GM19468 (cell line): ENCODE measurements around the gene EPB41L4A.

Source experiments
- ATAC-seq: cut with Tn5 transposase; IDR thresholded peaks from one replicate; pipeline ENCODE4 v1.9.1; 2021; ENCODE audit warnings: mild to moderate bottlenecking, moderate library complexity, moderate number of reproducible peaks; ENCODE audit not compliant: unreplicated experiment; ENCODE audit errors: extremely low read depth

EPB41L4A gene

DNA sequence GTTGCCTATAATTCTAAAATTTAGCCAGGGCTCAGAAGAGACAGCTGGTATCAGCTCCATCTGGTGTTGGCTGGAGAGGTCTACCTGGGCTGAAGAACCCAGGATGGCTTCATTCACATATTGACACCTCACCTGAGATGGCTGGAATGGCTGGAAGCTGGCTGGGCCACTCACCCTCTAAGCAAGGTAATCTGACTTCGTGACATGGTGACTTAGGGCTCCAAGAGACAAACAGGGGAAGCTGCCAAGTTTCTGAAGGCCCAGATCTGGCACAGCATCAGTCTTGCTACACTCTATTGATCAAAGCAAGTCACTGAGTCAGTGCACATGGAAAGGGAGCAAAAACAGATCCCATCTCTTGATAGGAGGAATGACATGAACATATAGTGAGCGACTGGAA, 102.3 kb downstream of the EPB41L4A start:
- no peak for ATAC-seq

DNA sequence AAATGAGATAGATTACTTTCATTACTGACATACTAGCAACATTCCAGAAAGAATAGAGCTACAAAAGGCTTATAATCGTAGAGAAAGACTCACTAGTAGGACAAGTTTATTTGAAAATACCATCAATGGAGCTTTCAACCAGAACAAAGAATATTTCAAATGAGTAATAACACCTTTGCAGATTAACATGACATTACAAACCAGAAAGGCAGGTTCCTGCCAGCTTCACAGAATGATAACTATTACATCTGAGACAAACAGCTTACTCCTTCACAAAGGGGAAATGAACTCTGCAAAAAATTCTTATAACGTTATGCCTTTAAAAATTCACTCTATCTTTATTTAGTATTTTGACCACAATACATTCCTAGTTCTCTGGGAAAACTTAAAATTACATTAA, 103.1 kb downstream of the EPB41L4A start:
- no peak for ATAC-seq

DNA sequence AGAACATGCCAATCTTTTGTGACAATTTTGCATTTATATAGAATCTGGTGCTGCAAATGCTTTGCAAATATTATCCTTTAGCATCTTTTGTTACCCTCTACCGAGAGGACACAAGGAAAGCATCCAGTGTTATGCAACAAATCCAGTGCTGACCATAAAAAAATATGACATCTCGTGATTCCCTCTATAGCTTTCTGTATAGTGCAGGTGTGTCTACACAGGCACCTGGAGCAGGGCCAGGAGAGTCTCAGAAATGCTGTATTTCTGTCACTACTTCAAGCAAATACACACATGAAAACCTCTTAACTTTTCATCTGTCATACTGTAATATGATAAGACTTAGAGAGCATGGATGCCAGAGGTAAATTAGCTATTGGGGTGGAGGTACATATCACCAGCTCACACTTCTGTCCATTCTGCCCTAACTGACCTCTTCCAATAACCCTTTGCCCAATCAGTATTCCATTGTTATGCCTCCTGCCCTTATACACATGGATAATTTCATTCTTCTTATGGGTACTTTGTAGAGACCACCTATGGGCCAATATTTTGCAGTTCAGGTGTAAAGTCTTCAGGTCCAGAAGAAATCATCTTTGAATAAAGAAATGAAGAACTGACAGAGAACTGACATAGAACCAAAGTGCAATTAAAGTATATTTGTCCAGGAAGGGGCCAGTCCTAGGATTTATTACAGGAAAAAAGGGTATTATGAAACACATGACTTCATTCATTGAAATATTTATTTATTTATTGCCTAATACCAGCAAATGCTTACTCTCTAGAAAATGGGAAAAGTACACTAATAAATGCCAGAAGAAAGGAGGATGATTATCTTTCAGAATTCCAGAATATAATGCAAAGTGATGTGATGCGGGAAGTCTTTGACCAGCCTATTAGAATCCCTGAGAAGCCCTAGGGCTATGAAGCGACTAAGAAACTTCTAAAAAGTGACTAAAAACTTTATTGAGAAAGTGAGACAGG, 106.5 kb downstream of the EPB41L4A start:
- no peak for ATAC-seq

DNA sequence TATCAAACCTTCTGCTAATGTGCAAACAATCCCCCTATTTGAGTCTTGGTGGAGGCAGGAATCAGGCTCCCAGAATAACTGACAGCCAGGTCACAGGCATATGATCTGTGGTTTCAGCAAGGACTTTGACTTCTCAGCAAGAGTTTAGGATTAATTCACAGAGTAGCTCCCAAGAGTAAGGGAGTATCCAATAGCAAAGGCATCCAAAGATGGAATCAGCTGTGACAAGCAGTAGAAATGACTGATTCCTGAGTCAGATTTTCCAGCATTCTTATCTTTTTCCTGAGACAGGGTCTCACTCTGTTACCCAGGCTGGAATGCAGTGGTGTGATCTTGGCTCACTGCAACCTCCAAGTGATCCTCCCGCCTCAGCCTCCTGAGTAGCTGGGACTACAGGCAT, 108.3 kb downstream of the EPB41L4A start:
- ATAC-seq, result no peak

DNA sequence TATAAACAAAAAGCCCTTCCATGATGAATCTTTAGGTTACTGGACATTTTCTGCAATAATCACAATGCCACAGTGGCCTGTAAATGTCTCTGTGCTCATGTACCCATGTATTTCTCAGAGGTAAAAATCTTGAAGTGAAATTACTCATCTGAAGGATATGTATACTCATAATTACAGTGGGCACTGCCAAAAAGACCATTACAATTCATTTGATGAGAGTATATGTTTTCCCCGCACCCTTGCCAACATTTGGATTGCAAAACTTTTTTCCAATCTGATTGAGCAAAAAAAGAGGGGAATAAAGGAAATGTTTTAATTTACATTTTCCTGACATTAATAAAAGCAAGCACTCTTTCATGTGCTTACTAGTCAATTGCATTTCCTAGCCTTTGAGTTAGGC, 110.5 kb downstream of the EPB41L4A start:
- no peak for ATAC-seq

DNA sequence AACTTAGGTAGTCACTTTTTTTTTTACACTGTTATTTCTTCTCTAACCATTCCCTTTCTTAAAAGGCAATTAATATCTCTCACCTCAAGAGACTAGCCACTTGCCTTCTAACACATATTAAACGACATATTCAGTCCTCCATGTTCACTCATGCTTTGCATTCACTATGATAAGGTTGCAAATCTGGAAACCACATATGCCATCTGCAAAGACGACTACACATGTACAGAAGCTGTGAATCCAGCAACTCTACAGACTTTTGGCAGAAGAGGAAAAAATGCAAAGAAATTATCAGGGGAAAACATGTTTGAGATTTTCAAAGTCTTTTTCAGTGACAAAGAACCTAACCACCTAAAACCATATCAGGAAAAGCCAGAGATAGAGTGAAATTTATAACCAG, 112.1 kb downstream of the EPB41L4A start:
- ATAC-seq, result no peak

DNA sequence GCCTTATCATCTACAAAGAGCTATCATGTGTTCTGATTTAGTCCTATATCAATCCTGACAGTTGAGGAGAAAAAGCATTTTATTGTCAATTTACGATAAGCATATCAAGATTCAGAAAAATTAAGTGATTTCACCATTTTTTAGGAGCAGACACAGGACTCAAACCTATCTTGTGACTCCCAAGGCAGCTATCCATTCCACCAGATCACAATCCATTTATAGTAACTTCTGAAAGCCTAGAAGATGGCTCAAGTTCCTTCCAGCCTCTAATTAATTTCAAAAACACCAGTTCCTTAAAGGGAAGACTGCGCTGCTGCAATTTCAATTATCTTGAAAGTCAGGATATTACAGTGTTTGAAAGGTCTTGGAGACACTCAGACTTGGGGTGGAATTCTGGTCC, 114.3 kb downstream of the EPB41L4A start:
- ATAC-seq, result no peak

DNA sequence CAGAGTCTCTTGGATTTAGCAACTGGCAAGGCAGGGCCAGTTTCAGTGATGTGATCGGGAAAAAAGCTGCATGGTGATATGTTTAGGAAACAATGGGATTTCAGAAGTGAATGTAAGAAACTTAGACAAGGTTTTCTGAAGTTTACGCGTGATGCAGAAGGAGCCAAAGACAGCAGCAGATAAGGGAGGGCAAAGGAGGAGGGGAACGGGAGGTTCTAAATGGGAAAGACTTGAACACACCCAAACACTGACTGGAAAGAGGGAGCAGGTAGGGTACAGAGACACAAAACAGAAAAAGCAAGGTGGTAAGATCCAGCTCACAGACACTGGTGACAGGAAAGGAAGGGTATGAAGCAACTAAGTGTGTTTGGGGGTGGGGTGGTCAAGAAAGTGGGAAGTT, 115.4 kb downstream of the EPB41L4A start:
- ATAC-seq, result no peak

DNA sequence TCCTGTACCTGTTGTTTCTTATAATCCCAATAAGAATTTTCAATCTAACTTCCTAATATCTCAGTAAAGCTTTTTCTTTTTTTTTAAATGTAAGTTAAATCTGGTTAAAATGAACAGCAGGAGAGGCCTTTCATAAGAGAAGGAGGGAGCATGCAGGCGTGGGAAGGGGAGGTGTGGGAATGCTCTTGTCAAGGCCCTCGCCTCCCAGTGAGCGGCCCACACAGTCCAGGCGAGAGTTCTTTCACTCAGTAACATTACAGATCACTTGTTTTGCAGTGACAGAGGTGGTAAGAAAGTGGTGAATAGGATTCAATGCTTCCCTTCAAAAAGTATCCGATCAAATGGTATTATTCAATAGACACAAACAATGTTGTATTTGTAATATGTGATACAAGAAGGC, 125.0 kb downstream of the EPB41L4A start:
- no peak for ATAC-seq

DNA sequence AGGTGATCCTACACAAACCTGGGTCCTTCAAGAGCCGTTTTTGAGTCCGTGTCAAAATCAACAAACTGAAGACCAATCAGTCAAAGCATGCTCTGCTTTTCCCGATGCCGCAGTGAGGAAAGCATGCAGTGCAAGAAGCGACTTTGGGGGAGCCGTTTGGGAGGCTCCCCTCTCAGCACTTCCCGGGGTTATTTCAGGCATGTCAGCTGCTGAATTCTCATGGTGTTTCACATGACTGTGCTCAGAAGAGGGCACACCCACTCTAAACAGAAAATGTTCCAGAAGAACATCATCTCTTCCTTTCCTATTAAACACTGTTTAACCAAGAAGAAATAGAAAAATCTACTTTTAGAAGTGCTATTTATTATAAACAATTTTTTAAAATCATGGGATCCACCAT, 125.5 kb downstream of the EPB41L4A start:
- no peak for ATAC-seq

DNA sequence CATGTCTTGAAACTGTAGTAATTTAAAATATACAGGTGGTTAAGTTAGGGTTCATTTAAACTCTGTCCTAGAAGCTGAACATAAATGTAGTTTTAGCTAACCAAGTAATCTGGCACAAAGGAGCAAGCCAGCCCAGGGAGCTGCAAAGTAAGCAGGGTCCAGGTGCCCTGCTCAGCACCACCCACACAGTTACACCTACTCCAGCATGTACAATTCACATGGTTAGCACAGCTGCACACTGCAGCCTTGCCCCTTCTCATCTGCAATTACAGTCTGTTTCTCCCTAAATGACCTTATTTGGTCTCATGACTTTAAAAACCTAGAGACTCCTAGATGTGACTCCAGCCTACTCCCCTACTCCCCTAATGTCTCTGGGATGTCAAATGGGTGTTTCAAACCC, 128.4 kb downstream of the EPB41L4A start:
- ATAC-seq, result no peak

DNA sequence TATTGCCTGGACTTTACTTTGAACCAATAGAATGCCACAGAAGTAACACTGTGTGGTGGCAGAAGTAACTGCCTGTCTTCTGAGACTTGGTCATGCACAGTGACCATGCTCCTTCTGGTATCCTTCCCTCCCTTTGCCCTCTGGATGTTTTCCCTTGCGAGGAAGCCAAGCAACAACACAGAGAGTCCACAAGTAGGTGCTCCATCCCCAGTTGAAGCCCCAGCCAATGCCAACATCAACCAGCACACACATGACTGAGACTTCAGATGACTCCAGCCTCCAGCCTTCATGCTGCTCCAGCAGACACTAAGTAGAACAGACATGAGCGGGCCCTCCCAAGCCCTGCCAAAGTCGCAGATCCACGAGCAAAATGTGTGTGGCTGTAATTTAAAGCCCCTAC, 129.6 kb downstream of the EPB41L4A start:
- no peak for ATAC-seq

DNA sequence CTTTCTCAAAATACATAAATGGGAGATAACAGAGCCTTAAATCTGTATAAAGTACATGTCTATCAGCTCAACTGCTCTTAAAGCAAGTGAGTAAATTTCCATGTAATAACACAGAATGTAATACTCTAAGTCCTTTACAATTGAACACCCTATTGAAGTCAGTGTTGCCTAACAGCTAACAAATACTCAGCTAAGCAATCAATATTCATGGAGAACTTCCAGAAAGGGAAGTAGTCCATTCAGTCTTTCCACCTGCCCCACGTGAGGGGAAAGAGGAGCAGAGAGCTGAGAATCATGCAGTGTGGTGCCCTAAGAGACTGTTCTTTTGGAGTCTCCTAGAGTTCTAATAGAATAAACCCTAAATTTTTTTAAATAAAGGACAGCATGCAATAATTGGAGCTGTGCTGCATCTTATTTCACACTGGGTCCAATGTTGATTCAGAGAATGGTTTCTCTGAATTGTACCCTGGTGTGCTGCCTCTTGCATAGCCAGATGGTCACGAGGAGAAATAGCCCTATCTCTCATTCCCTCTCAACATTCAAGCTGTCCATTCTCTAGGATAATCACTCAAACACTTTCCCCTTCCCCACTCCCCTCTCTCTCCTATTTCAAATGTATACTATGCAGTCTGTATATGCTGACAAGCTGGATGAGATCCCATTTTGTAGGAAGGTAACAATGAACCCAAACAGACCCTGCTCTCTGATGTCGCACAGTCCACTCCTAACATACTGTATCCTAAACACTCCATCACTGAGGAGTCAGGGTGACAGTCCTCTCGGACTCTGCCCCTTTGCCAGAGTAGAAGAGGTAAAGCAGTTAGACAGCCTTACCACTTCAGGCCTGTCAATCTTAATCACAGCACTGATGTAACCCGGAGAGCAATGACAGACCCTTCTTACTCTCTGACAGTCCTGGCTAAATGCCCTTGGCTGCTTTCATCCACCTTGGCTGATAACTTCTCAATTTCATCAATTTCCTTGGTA, 134.8 kb downstream of the EPB41L4A start:
- ATAC-seq, result no peak

DNA sequence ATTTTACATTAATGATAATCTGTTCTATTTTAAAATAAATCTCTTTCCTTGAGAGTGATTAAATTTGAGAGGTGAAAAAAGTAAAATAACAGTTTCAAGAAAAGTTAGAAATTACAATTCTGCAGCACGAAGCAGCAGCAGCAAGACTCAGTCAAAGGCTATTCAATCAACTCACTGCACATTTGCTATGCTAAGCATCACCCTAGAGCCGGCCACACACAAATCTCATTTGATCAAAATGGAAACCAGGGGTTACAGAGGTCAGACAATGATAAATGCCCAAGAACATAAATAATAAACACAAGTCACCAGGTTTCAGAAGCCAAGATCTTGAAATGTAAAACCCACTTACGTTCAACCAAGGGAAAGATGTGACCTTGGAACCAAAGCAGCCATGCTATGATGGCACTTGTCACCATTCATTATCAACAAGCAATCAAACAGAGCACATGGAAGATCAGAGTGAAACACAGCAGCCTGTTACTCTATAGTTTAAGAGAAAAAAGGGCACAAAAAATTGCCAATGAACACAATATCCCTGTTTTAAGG, 136.0 kb downstream of the EPB41L4A start:
- ATAC-seq, result no peak

DNA sequence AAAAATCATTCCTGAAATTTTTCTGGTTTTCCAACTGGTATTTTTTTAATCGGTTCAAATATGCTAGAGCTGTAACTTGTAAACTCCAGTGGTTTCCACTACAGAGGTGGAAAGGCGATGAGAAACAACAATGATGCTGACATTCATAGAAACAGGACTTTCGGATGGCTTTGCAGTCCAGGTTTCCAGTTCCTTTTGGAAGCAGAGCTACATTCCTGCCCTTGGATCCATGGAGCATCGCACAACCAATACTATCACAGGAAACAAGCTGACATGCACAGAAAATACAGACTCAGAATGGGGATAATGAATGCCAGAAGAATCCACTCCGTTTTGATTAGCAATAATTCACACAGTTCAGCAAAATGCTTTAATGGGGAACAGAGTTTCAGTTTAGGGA, 140.0 kb downstream of the EPB41L4A start:
- no peak for ATAC-seq

DNA sequence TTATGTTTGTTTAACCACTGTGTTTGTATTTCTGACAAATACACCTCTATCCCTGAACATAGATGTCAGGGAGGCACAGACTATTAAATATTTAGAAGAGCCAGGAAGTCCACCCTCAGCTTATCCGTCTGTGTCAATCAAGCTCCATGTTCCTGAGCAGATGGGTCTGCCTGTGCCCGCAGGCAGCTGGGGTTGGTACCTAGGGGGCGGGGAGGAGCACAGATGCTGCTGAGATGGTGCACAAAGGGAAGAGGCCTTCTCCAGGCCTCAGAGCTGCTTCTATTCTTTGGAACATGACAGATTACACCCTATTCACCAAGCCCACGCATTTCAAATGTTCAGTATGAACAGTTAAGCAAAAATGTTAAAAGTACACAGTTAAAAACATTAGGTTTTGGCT, 142.1 kb downstream of the EPB41L4A start:
- ATAC-seq, result no peak

DNA sequence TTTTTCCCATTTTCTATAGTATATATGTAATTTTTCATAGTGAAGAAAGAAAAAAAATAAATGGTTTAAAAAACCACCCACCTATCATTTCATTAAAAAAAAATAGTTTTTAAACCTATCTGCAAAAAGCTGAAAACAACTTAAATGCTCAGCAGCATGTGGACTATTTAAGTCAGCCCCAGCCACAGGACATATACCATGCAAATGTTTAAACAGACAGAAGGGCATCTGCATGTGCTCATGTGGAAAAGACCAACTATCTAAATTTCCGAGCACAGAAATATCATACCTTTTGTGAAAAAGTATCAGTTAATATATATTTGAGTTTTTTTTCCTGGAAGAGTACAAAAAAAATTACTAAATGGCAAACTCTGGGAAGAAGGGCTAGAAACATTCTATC, 143.4 kb downstream of the EPB41L4A start:
- no peak for ATAC-seq

DNA sequence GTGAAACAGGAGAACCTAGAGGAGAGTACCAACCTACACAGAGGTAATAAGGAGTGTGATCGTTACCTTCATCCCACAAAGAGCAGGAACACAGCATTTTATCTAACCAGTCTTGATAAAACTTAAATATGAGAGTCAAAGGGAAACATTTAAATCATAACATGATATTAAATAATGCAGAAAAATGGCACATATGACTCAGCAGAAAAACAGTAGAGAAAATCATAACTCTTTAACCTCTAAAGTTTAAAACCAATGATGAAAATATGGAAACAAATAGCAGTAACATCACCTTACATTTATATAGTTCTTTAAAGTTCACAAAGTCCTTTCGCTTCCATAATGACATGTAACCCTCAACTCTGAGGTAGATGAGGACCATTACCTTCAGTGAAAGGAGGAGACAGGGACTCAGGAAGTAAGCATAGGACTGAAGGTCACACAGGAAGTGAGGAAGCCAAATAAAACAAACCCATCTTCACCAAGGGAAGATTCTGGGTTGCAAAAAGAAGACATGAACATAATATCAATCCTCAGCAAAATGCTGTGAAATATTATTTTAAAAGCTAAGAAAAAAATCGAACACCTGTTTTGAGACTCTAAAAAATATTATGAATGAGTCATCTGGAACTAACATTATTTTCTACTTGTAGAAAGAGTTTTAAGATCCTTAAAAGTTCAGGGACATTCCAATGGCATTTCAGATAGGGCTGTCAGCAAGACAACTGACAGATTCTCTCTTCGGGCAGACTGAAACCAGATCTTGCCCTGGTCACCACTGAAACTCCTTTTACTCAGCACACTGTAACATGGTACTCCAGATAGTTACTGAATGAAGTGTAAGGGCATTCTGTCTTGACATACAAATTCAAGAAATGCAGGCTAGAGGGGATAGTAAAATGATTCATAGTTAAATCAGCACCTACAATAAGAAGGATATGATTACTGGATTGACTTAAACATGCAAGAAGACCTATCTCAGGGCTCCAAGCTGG, 148.5 kb downstream of the EPB41L4A start:
- no peak for ATAC-seq

DNA sequence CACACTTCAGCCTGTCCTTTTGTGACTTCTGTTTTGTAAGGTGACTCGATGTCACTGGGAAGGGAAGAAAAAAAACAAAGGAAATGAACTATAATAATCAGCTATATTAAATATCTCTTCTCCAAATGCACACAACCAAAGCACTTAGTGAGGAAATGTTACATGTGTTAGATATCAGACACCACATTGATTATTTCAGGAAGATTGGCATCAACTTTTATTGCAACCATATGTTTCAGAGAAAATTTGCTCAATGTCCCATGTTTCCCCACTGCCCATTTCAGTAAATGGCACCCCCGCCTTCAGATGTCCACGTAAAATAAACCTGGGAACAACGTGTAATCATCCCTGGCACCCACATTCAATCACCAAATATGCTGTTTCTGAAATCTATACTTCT, 151.8 kb downstream of the EPB41L4A start:
- ATAC-seq, result no peak
